C4-2B (cell line): Measurements from ENCODE around the gene RFWD3.

Experiments used
- CTCF ChIP-seq: fragments of 450-650 bp; conservative IDR thresholded peaks from 2 replicates; pipeline ENCODE4 v1.5.1; 2017; ENCODE audit warnings: mild to moderate bottlenecking
- ZFX ChIP-seq: fragments of 450-650 bp; IDR thresholded peaks from 2 replicates; pipeline ENCODE4 v1.6.1; 2017

GRCh38 chr16:74679983-74680382 lies 13.3 kb upstream of the RFWD3 start:
- TF ChIP-seq CTCF (no peak), ZFX (no peak)
